ENCODE measurements around the gene ZNF771.

DNA sequence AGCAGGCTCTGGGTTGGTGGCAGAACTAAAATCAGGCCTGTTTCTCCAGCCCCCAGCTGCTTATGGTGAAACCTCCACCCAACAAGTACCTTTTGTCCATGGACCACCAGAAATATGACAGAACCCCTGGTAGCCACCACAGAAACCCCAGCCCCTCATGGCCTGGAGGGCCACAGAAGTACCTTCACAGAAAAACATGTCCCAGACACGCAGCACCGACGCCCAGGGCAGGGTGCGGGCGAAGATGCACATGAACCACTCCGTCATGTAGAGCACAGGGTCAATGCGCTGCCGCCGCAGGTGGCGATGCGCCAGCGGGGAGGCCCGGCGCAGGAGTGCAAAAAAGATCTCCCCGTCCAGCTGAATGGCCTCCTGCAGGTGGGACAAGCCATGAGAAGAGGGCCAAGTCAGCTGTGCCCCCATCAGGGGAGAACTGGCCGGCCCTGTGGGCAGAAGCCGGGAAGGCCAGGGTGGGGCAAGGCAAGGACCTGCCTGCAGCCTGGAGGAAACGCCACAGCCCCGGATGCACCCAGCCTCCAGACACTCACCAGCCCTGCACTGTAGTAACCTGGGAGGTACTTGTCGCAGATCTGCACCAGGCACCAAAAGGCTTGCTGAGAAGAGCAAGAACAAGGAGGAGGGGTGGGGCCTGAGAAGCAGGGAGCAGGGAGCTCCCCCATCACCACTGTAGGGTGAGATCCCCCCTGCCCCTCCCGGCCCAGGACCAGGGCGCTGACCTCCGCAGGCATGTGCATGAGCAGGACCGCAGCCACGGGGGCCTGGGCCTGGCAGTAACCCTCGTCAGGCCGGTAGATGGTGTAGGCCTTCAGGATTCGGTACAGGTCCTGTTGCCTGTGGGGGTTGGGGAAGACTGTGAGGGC, 48.2 kb upstream of the ZNF771 start:
- TF ChIP-seq, protein P1, sequence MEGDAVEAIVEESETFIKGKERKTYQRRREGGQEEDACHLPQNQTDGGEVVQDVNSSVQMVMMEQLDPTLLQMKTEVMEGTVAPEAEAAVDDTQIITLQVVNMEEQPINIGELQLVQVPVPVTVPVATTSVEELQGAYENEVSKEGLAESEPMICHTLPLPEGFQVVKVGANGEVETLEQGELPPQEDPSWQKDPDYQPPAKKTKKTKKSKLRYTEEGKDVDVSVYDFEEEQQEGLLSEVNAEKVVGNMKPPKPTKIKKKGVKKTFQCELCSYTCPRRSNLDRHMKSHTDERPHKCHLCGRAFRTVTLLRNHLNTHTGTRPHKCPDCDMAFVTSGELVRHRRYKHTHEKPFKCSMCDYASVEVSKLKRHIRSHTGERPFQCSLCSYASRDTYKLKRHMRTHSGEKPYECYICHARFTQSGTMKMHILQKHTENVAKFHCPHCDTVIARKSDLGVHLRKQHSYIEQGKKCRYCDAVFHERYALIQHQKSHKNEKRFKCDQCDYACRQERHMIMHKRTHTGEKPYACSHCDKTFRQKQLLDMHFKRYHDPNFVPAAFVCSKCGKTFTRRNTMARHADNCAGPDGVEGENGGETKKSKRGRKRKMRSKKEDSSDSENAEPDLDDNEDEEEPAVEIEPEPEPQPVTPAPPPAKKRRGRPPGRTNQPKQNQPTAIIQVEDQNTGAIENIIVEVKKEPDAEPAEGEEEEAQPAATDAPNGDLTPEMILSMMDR (IDR thresholded peaks at IDR 0.05) = no peak
- TF ChIP-seq POLR2A (IDR thresholded peaks at IDR 0.05) = no peak

Measured in adrenal gland (tissue), 5 donors.